Mesothelial cell of epicardium (in vitro differentiated cells): ENCODE measurements around the gene FAM135A. TPM values are rescaled to one million over a fixed set of nuclear protein-coding genes. Genes with fewer than 3 reads are reported as not detected.

Source experiments
- DNase-seq, 2 experiments: peaks; one replicate each; pipeline ENCODE4 v3.0.0; 2021; ENCODE audit warnings: low spot score in 2 of 2; ENCODE audit not compliant: unreplicated experiment in 2 of 2
- H3K27ac Mint-ChIP-seq: 2 replicates; pipeline ENCODE4 v1.8.0; 2021; ENCODE audit warnings: mixed read lengths
- H3K27me3 Mint-ChIP-seq: 2 replicates; pipeline ENCODE4 v1.8.0; 2021; ENCODE audit warnings: low read depth, mixed read lengths
- H3K36me3 Mint-ChIP-seq: 2 replicates; pipeline ENCODE4 v1.8.0; 2021; ENCODE audit warnings: mixed read lengths
- H3K4me1 Mint-ChIP-seq: 2 replicates; pipeline ENCODE4 v1.8.0; 2021; ENCODE audit warnings: mixed read lengths
- H3K4me3 Mint-ChIP-seq: 2 replicates; pipeline ENCODE4 v1.8.0; 2021; ENCODE audit warnings: mild to moderate bottlenecking, moderate library complexity, mixed read lengths
- H3K9me3 Mint-ChIP-seq: 2 replicates; pipeline ENCODE4 v1.8.0; 2021; ENCODE audit warnings: mixed read lengths
- total RNA-seq: library from RNA; stranded (reverse); gene quantifications from 3 replicates; pipeline ENCODE4 v1.2.1, GENCODE V29; 2021
- TF ChIP-seq, protein P1 (sequence below): fragments of 200-600 bp; sonication (generic); IDR thresholded peaks from one replicate; pipeline ENCODE4 v1.5.0; 2021; ENCODE audit warnings: antibody characterized with exemption; ENCODE audit not compliant: unreplicated experiment

FAM135A gene
- total RNA-seq, 1 donor from 2014 or later = 24.8 TPM

GRCh38 chr6:70527071-70527737, 113.9 kb downstream of the FAM135A start:
- DNase-seq = no peak
- no peak overlapping the region for H3K4me3 Mint-ChIP-seq
- TF ChIP-seq, protein P1, sequence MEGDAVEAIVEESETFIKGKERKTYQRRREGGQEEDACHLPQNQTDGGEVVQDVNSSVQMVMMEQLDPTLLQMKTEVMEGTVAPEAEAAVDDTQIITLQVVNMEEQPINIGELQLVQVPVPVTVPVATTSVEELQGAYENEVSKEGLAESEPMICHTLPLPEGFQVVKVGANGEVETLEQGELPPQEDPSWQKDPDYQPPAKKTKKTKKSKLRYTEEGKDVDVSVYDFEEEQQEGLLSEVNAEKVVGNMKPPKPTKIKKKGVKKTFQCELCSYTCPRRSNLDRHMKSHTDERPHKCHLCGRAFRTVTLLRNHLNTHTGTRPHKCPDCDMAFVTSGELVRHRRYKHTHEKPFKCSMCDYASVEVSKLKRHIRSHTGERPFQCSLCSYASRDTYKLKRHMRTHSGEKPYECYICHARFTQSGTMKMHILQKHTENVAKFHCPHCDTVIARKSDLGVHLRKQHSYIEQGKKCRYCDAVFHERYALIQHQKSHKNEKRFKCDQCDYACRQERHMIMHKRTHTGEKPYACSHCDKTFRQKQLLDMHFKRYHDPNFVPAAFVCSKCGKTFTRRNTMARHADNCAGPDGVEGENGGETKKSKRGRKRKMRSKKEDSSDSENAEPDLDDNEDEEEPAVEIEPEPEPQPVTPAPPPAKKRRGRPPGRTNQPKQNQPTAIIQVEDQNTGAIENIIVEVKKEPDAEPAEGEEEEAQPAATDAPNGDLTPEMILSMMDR = no peak
- peaks cover 4% of the 10 kb centered on the region for H3K36me3 Mint-ChIP-seq
- H3K27ac Mint-ChIP-seq = no peak overlapping the region
- no peaks in the 10 kb centered on the region for H3K4me1 Mint-ChIP-seq
- H3K9me3 Mint-ChIP-seq = no peaks in the 10 kb centered on the region
- no peaks in the 10 kb centered on the region for H3K27me3 Mint-ChIP-seq

GRCh38 chr6:70530023-70530422, 116.7 kb downstream of the FAM135A start:
- Mint-ChIP-seq H3K4me1 (no peaks in the 10 kb centered on the region), H3K27ac (no peak overlapping the region), H3K36me3 (peaks cover 4% of the 10 kb centered on the region), H3K9me3 (no peaks in the 10 kb centered on the region), H3K27me3 (no peaks in the 10 kb centered on the region), H3K4me3 (no peak overlapping the region)
- DNase-seq = no peak
- TF ChIP-seq, protein P1 = no peak

DNA sequence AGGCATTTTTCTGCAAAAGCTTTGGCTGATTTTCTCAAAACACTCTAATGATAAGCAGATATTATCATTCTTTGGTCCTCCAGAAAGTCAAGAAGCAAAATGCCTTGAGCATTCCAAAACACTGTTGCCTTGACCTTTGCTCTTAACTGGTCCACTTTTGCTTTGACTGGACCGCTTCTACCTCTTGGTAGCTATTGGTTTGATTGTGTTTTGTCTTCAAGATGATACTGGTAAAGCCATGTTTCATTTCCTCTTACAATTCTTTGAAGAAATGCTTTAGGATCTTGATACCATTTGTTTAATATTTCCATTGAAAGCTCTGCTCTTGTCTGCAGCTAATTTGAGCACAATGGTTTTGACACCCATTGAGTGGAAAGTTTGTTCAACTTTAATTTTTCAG, 117.8 kb downstream of the FAM135A start:
- no peaks in the 10 kb centered on the region for H3K9me3 Mint-ChIP-seq
- no peaks in the 10 kb centered on the region for H3K27me3 Mint-ChIP-seq
- H3K27ac Mint-ChIP-seq = no peak overlapping the region
- TF ChIP-seq, protein P1 = no peak
- no peak overlapping the region for H3K4me3 Mint-ChIP-seq
- H3K4me1 Mint-ChIP-seq = no peaks in the 10 kb centered on the region
- DNase-seq = no peak
- peaks cover 2% of the 10 kb centered on the region for H3K36me3 Mint-ChIP-seq

DNA sequence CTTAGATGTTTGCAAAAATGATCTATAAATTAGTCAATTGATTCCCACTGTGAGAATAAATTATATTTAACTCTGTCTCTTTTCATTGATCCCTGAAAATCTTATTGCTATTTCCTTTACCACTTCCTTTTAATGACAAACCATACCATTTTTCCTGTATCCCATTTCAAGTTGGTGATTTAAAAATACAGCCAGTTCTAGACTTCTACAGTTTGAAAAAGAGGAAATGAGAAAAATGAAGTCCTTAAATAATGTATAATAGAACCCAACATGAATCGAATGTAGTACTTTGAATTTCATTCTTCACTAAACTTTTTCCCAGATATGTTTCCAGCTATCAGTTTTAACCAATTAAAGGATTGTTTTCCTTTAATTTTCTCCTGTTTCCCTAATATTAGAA, 124.0 kb downstream of the FAM135A start:
- peaks cover 7% of the 10 kb centered on the region for H3K36me3 Mint-ChIP-seq
- H3K4me1 Mint-ChIP-seq = no peaks in the 10 kb centered on the region
- no peaks in the 10 kb centered on the region for H3K27me3 Mint-ChIP-seq
- H3K27ac Mint-ChIP-seq = no peak overlapping the region
- H3K4me3 Mint-ChIP-seq = no peak overlapping the region
- DNase-seq = no peak
- no peaks in the 10 kb centered on the region for H3K9me3 Mint-ChIP-seq
- TF ChIP-seq, protein P1 = no peak

- Mint-ChIP-seq H3K27me3 (no peaks in the 10 kb centered on the region), H3K4me1 (no peaks in the 10 kb centered on the region), H3K27ac (no peak overlapping the region), H3K4me3 (no peak overlapping the region), H3K36me3 (peaks cover 4% of the 10 kb centered on the region), H3K9me3 (no peaks in the 10 kb centered on the region)
- TF ChIP-seq, protein P1 = no peak
- DNase-seq = no peak
Measured at GRCh38 chr6:70538376-70538775, 125.1 kb downstream of the FAM135A start.
